MM.1S (cell line): ENCODE results near the gene DLX4.

Source experiments
- DNase-seq: peaks from one replicate; pipeline ENCODE4 v3.0.0-alpha.2; 2015
- H2AFZ ChIP-seq: fragments of 300-600 bp; sonication (generic); 2 replicates; pipeline ENCODE4 v1.6.0; 2016; ENCODE audit warnings: antibody characterized with exemption, low read length
- H3F3A ChIP-seq: fragments of 300-600 bp; sonication (generic); 2 replicates; pipeline ENCODE4 v1.6.1; 2016; ENCODE audit warnings: mild to moderate bottlenecking, antibody characterized with exemption, low read length, moderate library complexity, mixed read lengths; ENCODE audit not compliant: insufficient read depth
- H3K27ac ChIP-seq: fragments of 300-600 bp; sonication (generic); 2 replicates; pipeline ENCODE4 v1.5.1; 2016; ENCODE audit warnings: mild to moderate bottlenecking, low read length
- H3K27me3 ChIP-seq: fragments of 300-600 bp; sonication (generic); replicated peaks from 2 replicates; pipeline ENCODE4 v1.6.0; 2016; ENCODE audit warnings: low read length; ENCODE audit not compliant: insufficient read depth
- H3K36me3 ChIP-seq: fragments of 300-600 bp; sonication (generic); replicated peaks from 2 replicates; pipeline ENCODE4 v1.6.1; 2016; ENCODE audit warnings: mild to moderate bottlenecking, low read length, mixed read lengths; ENCODE audit not compliant: insufficient read depth
- H3K4me1 ChIP-seq: fragments of 300-600 bp; sonication (generic); 2 replicates; pipeline ENCODE4 v1.6.1; 2016; ENCODE audit warnings: low read length, mixed read lengths
- H3K4me2 ChIP-seq: fragments of 300-600 bp; sonication (generic); 2 replicates; pipeline ENCODE4 v1.6.0; 2016; ENCODE audit warnings: low read depth, low read length
- H3K4me3 ChIP-seq: fragments of 300-600 bp; sonication (generic); 2 replicates; pipeline ENCODE4 v1.5.1; 2016; ENCODE audit warnings: low read length, mixed read lengths
- H3K79me2 ChIP-seq: fragments of 300-600 bp; sonication (generic); 2 replicates; pipeline ENCODE4 v1.6.1; 2016; ENCODE audit warnings: mixed run types, low read length, mixed read lengths
- H3K9ac ChIP-seq: fragments of 300-600 bp; sonication (generic); 2 replicates; pipeline ENCODE4 v1.6.1; 2016; ENCODE audit warnings: low read length, mixed read lengths
- H3K9me2 ChIP-seq: fragments of 300-600 bp; sonication (generic); replicated peaks from 2 replicates; pipeline ENCODE4 v1.6.1; 2016; ENCODE audit warnings: mild to moderate bottlenecking, low read length, mixed read lengths; ENCODE audit not compliant: insufficient read depth
- H3K9me3 ChIP-seq: fragments of 300-600 bp; sonication (generic); replicated peaks from 2 replicates; pipeline ENCODE4 v1.6.1; 2016; ENCODE audit warnings: mild to moderate bottlenecking, low read length, mixed read lengths; ENCODE audit not compliant: insufficient read depth
- H4K20me1 ChIP-seq: fragments of 300-600 bp; sonication (generic); 2 replicates; pipeline ENCODE4 v1.6.1; 2016; ENCODE audit warnings: mild to moderate bottlenecking, low read length, moderate library complexity, mixed read lengths; ENCODE audit not compliant: insufficient read depth
- CTCF ChIP-seq: fragments of 300-600 bp; sonication (generic); IDR thresholded peaks from 2 replicates; pipeline ENCODE4 v1.5.1; 2016; ENCODE audit warnings: antibody characterized with exemption, low read length, mixed read lengths
- EZH2 ChIP-seq: fragments of 300-600 bp; sonication (generic); optimal IDR thresholded peaks from 2 replicates; pipeline ENCODE3; 2017; ENCODE audit warnings: low read depth, mild to moderate bottlenecking, antibody characterized with exemption, low read length, mixed read lengths
- EZH2phosphoT487 ChIP-seq: fragments of 300-600 bp; sonication (generic); IDR thresholded peaks from 2 replicates; pipeline ENCODE4 v1.6.1; 2018; ENCODE audit warnings: antibody characterized with exemption, low read length

The DLX4 gene

GRCh38 chr17:49979748-49980479 is 10.9 kb downstream of the DLX4 start:
- Histone ChIP-seq H3K9ac (no peak overlapping the region), H3K79me2 (no peaks in the 10 kb centered on the region), H3K27ac (no peak overlapping the region), H2AFZ (no peak overlapping the region), H3K4me3 (no peak overlapping the region), H4K20me1 (no peaks in the 10 kb centered on the region), H3K4me1 (no peaks in the 10 kb centered on the region), H3F3A (no peaks in the 10 kb centered on the region), H3K27me3 (peaks cover 93% of the 10 kb centered on the region), H3K36me3 (no peaks in the 10 kb centered on the region), H3K4me2 (no peak overlapping the region), H3K9me3 (no peaks in the 10 kb centered on the region), H3K9me2 (no peaks in the 10 kb centered on the region)
- DNase-seq = no peak
- TF ChIP-seq EZH2 (no peak), EZH2phosphoT487 (no peak), CTCF (no peak)

GRCh38 chr17:49980703-49981197 is 11.8 kb downstream of the DLX4 start:
- no peak overlapping the region for H2AFZ ChIP-seq
- no peaks in the 10 kb centered on the region for H3K9me2 ChIP-seq
- H3K9ac ChIP-seq = no peak overlapping the region
- no peaks in the 10 kb centered on the region for H3K36me3 ChIP-seq
- no peak for TF ChIP-seq CTCF
- no peak for TF ChIP-seq EZH2
- no peak for TF ChIP-seq EZH2phosphoT487
- no peaks in the 10 kb centered on the region for H3K4me1 ChIP-seq
- no peak overlapping the region for H3K4me3 ChIP-seq
- DNase-seq = no peak
- no peak overlapping the region for H3K4me2 ChIP-seq
- H3K79me2 ChIP-seq = no peaks in the 10 kb centered on the region
- no peak overlapping the region for H3K27ac ChIP-seq
- H3K9me3 ChIP-seq = no peaks in the 10 kb centered on the region
- H3K27me3 ChIP-seq = peaks cover 93% of the 10 kb centered on the region
- no peaks in the 10 kb centered on the region for H4K20me1 ChIP-seq
- no peaks in the 10 kb centered on the region for H3F3A ChIP-seq

GRCh38 chr17:49984283-49984682 is 15.3 kb downstream of the DLX4 start:
- Histone ChIP-seq H4K20me1 (no peaks in the 10 kb centered on the region), H3F3A (no peaks in the 10 kb centered on the region), H3K4me2 (no peak overlapping the region), H3K79me2 (no peaks in the 10 kb centered on the region), H2AFZ (no peak overlapping the region), H3K27me3 (peaks cover 93% of the 10 kb centered on the region), H3K36me3 (no peaks in the 10 kb centered on the region), H3K4me1 (no peaks in the 10 kb centered on the region), H3K9me3 (no peaks in the 10 kb centered on the region), H3K27ac (no peak overlapping the region), H3K4me3 (no peak overlapping the region), H3K9ac (no peak overlapping the region), H3K9me2 (no peaks in the 10 kb centered on the region)
- DNase-seq = no peak
- TF ChIP-seq EZH2phosphoT487 = no peak
- no peak for TF ChIP-seq CTCF
- TF ChIP-seq EZH2 = no peak
